Jurkat, Clone E6-1 (cell line): ENCODE measurements around the gene TXNDC9.
"Not testable (repeated sequence)": the region's sequence is repeated elsewhere in the genome, so short reads cannot be mapped to it uniquely, and the experiment has no call there.

Source experiments
- DNase-seq: peaks from one replicate; pipeline ENCODE4 v3.0.0-alpha.2; 2011; ENCODE audit warnings: low read depth, low spot score
- H3K4me3 ChIP-seq: 2 replicates; pipeline ENCODE4 v1.5.1; 2011; ENCODE audit warnings: mild to moderate bottlenecking, low read length, control low read depth, moderate library complexity

The TXNDC9 gene

DNA sequence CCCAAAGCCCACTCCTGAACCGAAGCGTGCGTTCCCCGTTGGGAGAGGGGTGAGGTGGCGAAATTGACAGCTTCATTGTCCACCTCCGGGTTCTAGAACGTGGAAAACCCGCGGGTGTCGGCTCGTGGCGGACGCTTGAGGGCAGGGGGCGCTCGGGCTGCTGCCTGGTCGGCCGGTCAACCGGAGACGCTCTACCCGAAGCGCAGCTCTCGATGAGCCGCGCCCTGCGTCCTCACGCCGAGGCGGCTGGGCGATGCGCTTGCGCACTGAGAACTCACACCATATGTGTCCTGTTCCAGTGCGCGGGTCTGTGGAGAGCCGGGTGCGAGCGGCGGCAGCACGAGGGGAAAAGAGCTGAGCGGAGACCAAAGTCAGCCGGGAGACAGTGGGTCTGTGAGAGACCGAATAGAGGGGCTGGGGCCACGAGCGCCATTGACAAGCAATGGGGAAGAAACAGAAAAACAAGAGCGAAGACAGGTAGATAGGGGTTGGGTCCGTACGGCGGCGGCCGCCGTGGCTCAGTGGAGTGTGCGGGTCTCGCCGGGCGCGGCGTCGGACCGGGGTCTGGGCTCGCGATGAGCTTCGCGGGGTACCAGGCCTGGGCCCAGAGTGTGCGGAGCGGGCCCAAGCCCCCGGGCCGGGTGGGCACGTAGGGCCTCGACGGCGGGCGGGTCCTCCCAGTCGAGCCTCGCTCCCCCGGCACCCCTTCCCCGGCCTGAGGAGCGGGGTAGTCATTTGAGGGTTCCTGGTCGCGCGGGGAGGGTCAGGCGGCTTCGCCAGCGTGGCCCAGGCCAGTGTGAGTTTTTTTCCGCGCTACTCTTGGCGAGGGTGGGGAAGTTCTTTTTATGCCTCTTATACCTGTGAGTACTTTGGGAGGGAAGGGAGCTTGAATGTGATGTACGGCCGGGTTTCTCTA, 1.2 kb upstream of the TXNDC9 start, which contains the start of gene EIF5B:
EIF5B (plus strand) TSS at position 277 of the 916 bp plus-strand sequence; CDS start at position 443, 166 bp downstream.
- peak; percentile 93 for DNase-seq
- peak within 1 kb of the TSS; percentile 96 for H3K4me3 ChIP-seq

DNA sequence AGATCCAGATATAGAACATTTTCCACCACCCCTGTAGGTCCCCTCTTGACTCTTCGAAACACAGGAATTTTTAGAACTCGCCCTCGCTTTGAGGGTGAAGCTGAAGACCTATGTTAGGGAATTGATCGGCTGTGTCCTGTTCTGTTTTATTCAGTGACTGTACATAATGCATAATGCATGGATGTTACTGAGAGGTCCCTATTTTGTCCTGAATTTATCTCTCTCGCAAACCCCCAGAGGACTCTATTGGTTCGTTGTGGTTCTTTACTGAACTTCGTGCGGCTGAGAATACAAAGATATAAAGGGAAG, 625 bp upstream of the TXNDC9 start:
- H3K4me3 ChIP-seq: peak overlapping the region; percentile 96
- no peak for DNase-seq

DNA sequence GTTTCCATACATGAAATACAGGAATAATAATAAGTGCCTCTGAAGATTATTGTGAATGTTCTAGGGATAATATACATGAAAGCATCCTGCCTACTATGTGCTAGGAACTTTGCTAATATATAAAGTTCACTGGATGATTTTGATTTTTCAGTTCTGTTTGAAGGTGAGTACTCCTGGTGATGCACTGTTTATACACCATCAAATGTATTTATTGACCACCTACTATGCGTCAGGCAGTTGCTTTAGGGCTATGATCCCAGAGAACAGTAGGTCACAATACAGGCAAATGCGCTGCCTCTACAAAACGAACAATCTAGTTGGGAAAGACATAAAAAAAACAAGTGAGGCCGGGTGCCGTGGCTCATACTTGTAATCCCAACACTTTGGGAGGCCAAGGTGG, 10.7 kb downstream of the TXNDC9 start:
- H3K4me3 ChIP-seq: no peak overlapping the region
- DNase-seq: no peak

DNA sequence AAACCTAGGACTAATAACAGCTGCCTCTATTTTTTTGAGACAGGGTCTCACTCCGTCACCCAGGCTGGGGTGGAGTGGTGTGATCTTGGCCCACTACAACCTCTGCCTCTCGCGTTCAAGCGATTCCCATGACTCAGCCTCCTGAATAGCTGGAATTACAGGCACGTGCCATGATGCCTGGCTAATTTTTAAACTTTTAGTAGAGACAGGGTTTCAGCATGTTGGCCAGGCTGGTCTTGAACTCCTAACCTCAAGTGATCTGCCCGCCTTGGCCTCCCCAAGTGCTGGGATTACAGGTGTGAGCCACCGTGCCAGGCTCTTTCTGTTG, 18.3 kb downstream of the TXNDC9 start:
- H3K4me3 ChIP-seq, DNase-seq: not testable (repeated sequence)

- no peak overlapping the region for H3K4me3 ChIP-seq
- no peak for DNase-seq
Observed at GRCh38 chr2:99317161-99317872, 18.8 kb downstream of the TXNDC9 start.

DNA sequence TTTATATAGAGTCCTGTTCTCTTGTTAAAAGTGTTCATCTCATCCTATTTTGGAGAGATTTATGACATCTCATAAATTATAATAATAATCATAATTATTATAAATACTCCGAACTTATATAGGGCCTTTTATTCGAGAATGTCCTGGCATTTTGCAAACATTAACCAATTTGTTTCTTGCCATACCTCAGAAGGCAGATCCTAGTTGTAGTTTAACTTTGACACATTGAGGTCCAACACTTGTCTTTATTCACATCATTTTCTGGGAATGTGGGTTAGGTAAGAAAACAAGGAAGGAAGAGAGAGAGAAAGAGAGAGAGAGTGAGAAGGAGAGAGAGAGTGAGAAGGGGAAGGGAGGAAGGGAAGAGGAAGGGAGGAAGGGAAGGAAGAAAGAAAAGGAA, 35.0 kb downstream of the TXNDC9 start, which contains the start of gene LYG1:
LYG1 (minus strand) TSS at position 101 of the 400 bp plus-strand sequence. CDS start 5,527 bp downstream, outside the sequence.
- not testable (repeated sequence) for H3K4me3 ChIP-seq, DNase-seq

GRCh38 chr2:99299580-99299979, 36.6 kb downstream of the TXNDC9 start:
- no peak overlapping the region for H3K4me3 ChIP-seq
- DNase-seq: no peak

- DNase-seq: no peak
- no peak overlapping the region for H3K4me3 ChIP-seq
Observed at GRCh38 chr2:99297994-99298393, 38.1 kb downstream of the TXNDC9 start.

GRCh38 chr2:99285526-99285925, 50.6 kb downstream of the TXNDC9 start:
- H3K4me3 ChIP-seq: no peak overlapping the region
- DNase-seq: no peak

- no peak for DNase-seq
- no peak overlapping the region for H3K4me3 ChIP-seq
Observed at GRCh38 chr2:99279969-99280695, 56.0 kb downstream of the TXNDC9 start.

GRCh38 chr2:99278793-99279291, 57.3 kb downstream of the TXNDC9 start:
- no peak for DNase-seq
- H3K4me3 ChIP-seq: no peak overlapping the region

DNA sequence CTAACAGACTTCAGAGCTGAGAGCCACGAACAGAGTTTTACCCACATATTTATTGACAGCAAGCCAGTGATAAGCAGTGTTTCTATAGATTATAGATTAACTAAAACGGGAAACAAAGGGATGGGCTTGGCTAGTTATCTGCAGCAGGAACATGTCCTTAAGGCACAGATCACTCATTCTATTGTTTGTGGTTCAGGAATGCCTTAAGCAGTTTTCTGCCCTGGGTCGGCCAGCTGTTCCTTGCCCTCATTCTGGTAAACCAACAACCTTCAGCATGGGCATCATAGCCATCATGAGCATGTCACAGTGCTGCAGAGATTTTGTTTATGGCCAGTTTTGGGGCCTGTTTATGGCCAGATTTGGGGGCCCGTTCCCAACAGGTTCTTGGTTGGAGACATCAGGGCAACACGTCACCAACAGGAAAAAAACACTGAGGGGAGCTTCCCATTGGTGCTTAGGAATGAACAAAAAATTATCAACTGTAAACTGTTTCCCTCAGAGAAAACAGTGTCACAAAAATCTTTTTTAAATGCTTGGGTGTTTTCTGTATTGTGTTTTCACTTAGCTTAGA, 57.9 kb downstream of the TXNDC9 start:
- DNase-seq, H3K4me3 ChIP-seq: not testable (repeated sequence)

GRCh38 chr2:99275882-99276281, 60.3 kb downstream of the TXNDC9 start:
- no peak for DNase-seq
- H3K4me3 ChIP-seq: no peak overlapping the region
